H1 (cell line): ENCODE data around the gene FGF14. TPM values are rescaled to one million over a fixed set of nuclear protein-coding genes. Genes with fewer than 3 reads are reported as not detected.

ENCODE experiments used
- CTCF ChIA-PET: fragments of 300-600 bp; sonication (Branson Sonifier 250); formaldehyde crosslinking; loops from one replicate; lab custom pipeline; 2021; ENCODE audit not compliant: partially characterized antibody; lab: Charles Lee
- POLR2A ChIA-PET: fragments of 300-600 bp; sonication (Branson Sonifier 250); formaldehyde crosslinking; loops from one replicate; lab custom pipeline; 2021; ENCODE audit warnings: inconsistent platforms; ENCODE audit not compliant: partially characterized antibody; lab: Charles Lee
- DNase-seq, 2 experiments: peaks; one replicate each; pipeline versions ENCODE4 v3.0.0 to v3.0.0-alpha.2; 2010 to 2022; ENCODE audit warnings: low spot score in 2 of 2, low read depth in 1 of 2, mixed read lengths in 1 of 2
- FAIRE-seq: peaks from 2 replicates; lab custom pipeline; 2011; peaks lifted over from hg19 to GRCh38; lab: Jason Lieb, UNC
- H2AFZ ChIP-seq: 2 replicates; pipeline ENCODE4 v1.8.1; 2012; ENCODE audit warnings: low read length, inconsistent platforms
- H2AK5ac ChIP-seq: 2 replicates; pipeline ENCODE4 v1.6.1; 2013; ENCODE audit warnings: low read depth, low read length
- H2BK120ac ChIP-seq: replicated peaks from 2 replicates; pipeline ENCODE3; 2013; ENCODE audit warnings: low read depth, low read length, inconsistent platforms
- H2BK12ac ChIP-seq: 2 replicates; pipeline ENCODE4 v1.6.1; 2013; ENCODE audit warnings: low read depth, low read length
- H2BK15ac ChIP-seq: 2 replicates; pipeline ENCODE4 v1.6.1; 2013; ENCODE audit warnings: low read length
- H2BK20ac ChIP-seq: 2 replicates; pipeline ENCODE4 v1.6.1; 2013; ENCODE audit warnings: low read length
- H2BK5ac ChIP-seq: 2 replicates; pipeline ENCODE4 v1.6.1; 2013; ENCODE audit warnings: low read depth, low read length
- H3K14ac ChIP-seq: 2 replicates; pipeline ENCODE4 v1.6.1; 2013; ENCODE audit warnings: inconsistent platforms; ENCODE audit not compliant: insufficient read length
- H3K18ac ChIP-seq: 2 replicates; pipeline ENCODE4 v1.6.1; 2013; ENCODE audit warnings: low read length; ENCODE audit errors: extremely low read depth
- H3K23ac ChIP-seq: 2 replicates; pipeline ENCODE4 v1.6.1; 2013; ENCODE audit warnings: inconsistent platforms; ENCODE audit not compliant: insufficient read length
- H3K23me2 ChIP-seq: 2 replicates; pipeline ENCODE4 v1.6.1; 2013; ENCODE audit warnings: low read depth, low read length
- H3K27ac ChIP-seq: 2 replicates; pipeline ENCODE4 v1.6.1; 2011; ENCODE audit warnings: low read depth, low read length, inconsistent platforms
- H3K27me3 ChIP-seq, 4 experiments: replicated peaks in 1 of 4; 1 replicate in 1 of 4; 2 replicates in 3 of 4; pipeline versions ENCODE4 v1.6.1 to v1.8.1; 2011 to 2013; ENCODE audit warnings: low read length in 3 of 4, mild to moderate bottlenecking in 3 of 4, inconsistent platforms in 2 of 4, mixed read lengths in 2 of 4, moderate library complexity in 1 of 4; ENCODE audit not compliant: control insufficient read depth in 3 of 4, insufficient read depth in 3 of 4; ENCODE audit errors: extremely low read depth in 1 of 4
- H3K36me3 ChIP-seq, 4 experiments: 2 replicates each; pipeline versions ENCODE4 v1.6.1 to v1.8.1; 2011 to 2013; ENCODE audit warnings: mild to moderate bottlenecking in 4 of 4, low read length in 3 of 4, moderate library complexity in 2 of 4, control low read depth in 1 of 4, inconsistent platforms in 1 of 4; ENCODE audit not compliant: insufficient read depth in 4 of 4, control insufficient read depth in 2 of 4
- H3K4ac ChIP-seq: replicated peaks from 2 replicates; pipeline ENCODE3; 2013; ENCODE audit warnings: low read length, low read depth, mixed read lengths, inconsistent platforms; ENCODE audit not compliant: insufficient read length
- H3K4me1 ChIP-seq, 4 experiments: replicated peaks in 1 of 4; 1 replicate in 1 of 4; 2 replicates in 3 of 4; pipeline versions ENCODE4 v1.6.1 to v1.8.1; 2011 to 2013; ENCODE audit warnings: low read length in 3 of 4, inconsistent platforms in 2 of 4, mixed read lengths in 1 of 4; ENCODE audit not compliant: insufficient read depth in 4 of 4, control insufficient read depth in 3 of 4
- H3K4me2 ChIP-seq, 2 experiments: 2 replicates each; pipeline versions ENCODE4 v1.6.1 to v1.8.1; 2011 to 2013; ENCODE audit warnings: low read depth in 2 of 2, low read length in 2 of 2, control low read depth in 1 of 2, inconsistent platforms in 1 of 2, mild to moderate bottlenecking in 1 of 2; ENCODE audit not compliant: insufficient read depth in 1 of 2
- H3K4me3 ChIP-seq, 4 experiments: fragments of 200-600, 300-600 bp in 1 of 4; sonication (generic), shearing (Covaris generic), sonication (Bioruptor Twin) in 1 of 4; 2 replicates each; pipeline versions ENCODE4 v1.5.1 to v1.8.1; 2011 to 2016; ENCODE audit warnings: low read length in 4 of 4, low read depth in 3 of 4, control low read depth in 2 of 4, inconsistent platforms in 2 of 4, mild to moderate bottlenecking in 2 of 4, mixed read lengths in 1 of 4, moderate library complexity in 1 of 4; ENCODE audit not compliant: insufficient read depth in 2 of 4; ENCODE audit errors: extremely low read depth in 1 of 4
- H3K56ac ChIP-seq: replicated peaks from 2 replicates; pipeline ENCODE3; 2013; ENCODE audit warnings: low read depth, mild to moderate bottlenecking, mixed read lengths, low read length, inconsistent platforms; ENCODE audit not compliant: insufficient read length
- H3K79me1 ChIP-seq: 2 replicates; pipeline ENCODE4 v1.6.1; 2013; ENCODE audit warnings: low read depth, low read length, control low read depth
- H3K79me2 ChIP-seq, 2 experiments: 2 replicates each; pipeline versions ENCODE4 v1.6.1 to v1.8.1; 2012 to 2013; ENCODE audit warnings: low read length in 2 of 2, mild to moderate bottlenecking in 2 of 2, inconsistent platforms in 1 of 2; ENCODE audit not compliant: insufficient read depth in 2 of 2, control insufficient read depth in 1 of 2
- H3K9ac ChIP-seq, 4 experiments: replicated peaks in 1 of 4; 1 replicate in 1 of 4; 2 replicates in 3 of 4; pipeline versions ENCODE4 v1.6.1 to v1.8.1; 2011 to 2013; ENCODE audit warnings: low read depth in 3 of 4, low read length in 3 of 4, control low read depth in 2 of 4, mild to moderate bottlenecking in 2 of 4, moderate library complexity in 2 of 4, inconsistent platforms in 1 of 4; ENCODE audit errors: extremely low read depth in 1 of 4
- H3K9me3 ChIP-seq, 2 experiments: 2 replicates each; pipeline versions ENCODE4 v1.6.1 to v1.8.1; 2012 to 2013; ENCODE audit warnings: mild to moderate bottlenecking in 2 of 2, moderate library complexity in 2 of 2, control low read depth in 1 of 2, inconsistent platforms in 1 of 2, low read depth in 1 of 2, low read length in 1 of 2, mixed read lengths in 1 of 2; ENCODE audit not compliant: insufficient read depth in 2 of 2
- H4K20me1 ChIP-seq, 2 experiments: replicated peaks in 1 of 2; 2 replicates each; pipeline versions ENCODE3 to v1.8.1; 2011 to 2013; ENCODE audit warnings: inconsistent platforms in 2 of 2, low read length in 2 of 2, mild to moderate bottlenecking in 1 of 2; ENCODE audit not compliant: insufficient read depth in 2 of 2, control insufficient read depth in 1 of 2
- H4K5ac ChIP-seq: 2 replicates; pipeline ENCODE4 v1.6.1; 2013; ENCODE audit warnings: low read length, low read depth, mixed read lengths, inconsistent platforms; ENCODE audit not compliant: insufficient read length
- H4K8ac ChIP-seq: 2 replicates; pipeline ENCODE4 v1.8.0; 2013; ENCODE audit warnings: mild to moderate bottlenecking, moderate library complexity, low read length, inconsistent platforms; ENCODE audit not compliant: insufficient read depth; ENCODE audit errors: extremely low read depth
- H4K91ac ChIP-seq: replicated peaks from 2 replicates; pipeline ENCODE3; 2013; ENCODE audit warnings: low read length, mixed read lengths, inconsistent platforms; ENCODE audit not compliant: insufficient read length
- BCL11A ChIP-seq, 2 experiments: IDR thresholded peaks; one replicate each; pipeline ENCODE4 v1.6.1; 2011; ENCODE audit warnings: low read depth in 2 of 2, low read length in 2 of 2, mild to moderate bottlenecking in 2 of 2
- CBX5 ChIP-seq: fragments of 300-800, 300-1000 bp; sonication (generic); IDR thresholded peaks from 2 replicates; pipeline ENCODE4 v1.7.1; 2016; ENCODE audit warnings: antibody characterized with exemption, low read length, low read depth
- E2F6 ChIP-seq: IDR thresholded peaks from 2 replicates; pipeline ENCODE4 v1.6.1; 2012; ENCODE audit warnings: inconsistent platforms
- MAX ChIP-seq: IDR thresholded peaks from 2 replicates; pipeline ENCODE4 v1.6.1; 2012; ENCODE audit warnings: inconsistent platforms
- NANOG ChIP-seq: IDR thresholded peaks from 2 replicates; pipeline ENCODE4 v1.6.1; 2011; ENCODE audit warnings: low read length, low read depth, mild to moderate bottlenecking, inconsistent platforms; ENCODE audit not compliant: insufficient read depth, poor library complexity, severe bottlenecking
- POLR2AphosphoS5 ChIP-seq: IDR thresholded peaks from 2 replicates; pipeline ENCODE4 v1.6.1; 2011; ENCODE audit warnings: low read depth, low read length
- SAP30 ChIP-seq: fragments of 300-600 bp; sonication (generic); IDR thresholded peaks from 2 replicates; pipeline ENCODE4 v1.7.1; 2012; ENCODE audit warnings: low read length, moderate library complexity, mild to moderate bottlenecking, inconsistent platforms; ENCODE audit not compliant: insufficient read depth, insufficient replicate concordance
- SIRT6 ChIP-seq: IDR thresholded peaks from one replicate; pipeline ENCODE4 v1.7.1; 2012; ENCODE audit warnings: low read length, inconsistent platforms
- SP2 ChIP-seq: IDR thresholded peaks from 2 replicates; pipeline ENCODE4 v1.6.1; 2012; ENCODE audit warnings: mild to moderate bottlenecking, low read length, inconsistent platforms
- WGBS, 2 experiments: shearing (Covaris generic) in 1 of 2; methylation state at CpG; one replicate each; pipeline versions ENCODE4 v1.1.6 to v1.1.7; 2013 to 2015; ENCODE audit warnings: low lambda C conversion rate in 2 of 2, mixed read lengths in 2 of 2, inconsistent platforms in 1 of 2, low coverage in 1 of 2, missing lambda C conversion rate in 1 of 2; ENCODE audit not compliant: insufficient replicate concordance in 2 of 2, insufficient coverage in 1 of 2, insufficient read length in 1 of 2; ENCODE audit errors: extremely low coverage in 1 of 2, missing lambda C conversion rate in 1 of 2; 5-methylcytosine and 5-hydroxymethylcytosine counted together
- polyA plus RNA-seq, 7 experiments: library from polyadenylated mRNA; depleted of rRNA in 3 of 7; stranded (reverse) in 5 of 7; unstranded in 2 of 7; fragments of >200 nt in 5 of 7; fragments of 200-250 nt in 2 of 7; gene quantifications; 1 replicate in 5 of 7; 2 replicates in 1 of 7; 4 replicates in 1 of 7; pipeline versions ENCODE4 v1.2.1 to v1.2.3, GENCODE V29; 2011 to 2013; ENCODE audit warnings: missing spikeins in 2 of 7, mixed read lengths in 2 of 7
- total RNA-seq: library from RNA; stranded (reverse); fragmentation: NEBNext Ultra II Directional; extraction: Animal tissue kit (Norgen Biotek cat#: 25700); gene quantifications from 2 replicates; pipeline ENCODE4 v1.2.1, GENCODE V29; 2021
- TF ChIP-seq, protein P1 (sequence below): IDR thresholded peaks from 2 replicates; pipeline ENCODE4 v1.6.1; 2012; ENCODE audit warnings: low read length, inconsistent platforms

FGF14 gene
- total and polyA plus RNA-seq, 2 of the 8 experiments (the other 6 are each of a cell fraction or from before 2014, with no cell fraction given) = 0.05 to 0.58 TPM

DNA sequence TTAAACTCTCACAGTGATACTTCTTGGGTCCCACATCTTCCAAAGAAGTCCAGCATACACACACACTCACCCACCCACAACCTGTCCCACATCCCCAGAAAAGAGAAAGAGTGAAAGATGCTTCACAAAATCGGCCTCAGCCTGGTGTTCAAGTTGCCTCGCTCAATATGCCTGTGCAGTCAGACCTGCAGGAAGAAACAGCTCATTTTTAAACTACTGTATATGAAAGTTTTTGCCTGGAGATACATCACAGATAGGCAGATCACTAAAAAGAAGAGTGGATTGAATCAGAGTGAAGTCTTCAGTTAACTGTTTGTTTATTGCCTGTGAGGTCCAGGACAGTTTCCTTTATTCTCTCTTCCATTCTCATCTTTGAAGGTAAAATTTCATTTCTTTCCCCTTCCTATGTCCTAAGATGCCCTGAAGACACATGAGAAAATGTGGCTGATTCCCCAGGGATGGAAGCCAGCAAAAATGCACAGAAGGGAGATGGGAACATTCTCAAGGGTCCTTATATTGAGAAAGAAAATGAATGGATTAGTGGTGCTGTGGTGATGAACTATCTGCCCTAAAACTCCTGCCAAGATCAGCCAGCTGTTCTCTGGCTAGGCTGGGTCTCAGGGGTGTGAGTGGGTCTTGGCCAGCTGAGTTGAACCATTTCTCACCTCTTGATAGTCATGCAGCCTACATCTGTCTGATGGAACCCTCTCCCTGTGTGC is 690.4 kb downstream of the FGF14 start:
- Histone ChIP-seq H3K56ac (no peak overlapping the region), H4K8ac (no peak overlapping the region), H3K4ac (no peak overlapping the region), H2BK15ac (no peak overlapping the region), H3K79me1 (no peaks in the 10 kb centered on the region), H4K20me1 (no peaks in the 10 kb centered on the region), H2BK5ac (no peak overlapping the region), H2BK120ac (no peak overlapping the region), H3K18ac (no peak overlapping the region), H3K14ac (no peak overlapping the region), H3K4me3 (no peak overlapping the region), H2BK20ac (no peak overlapping the region), H3K23me2 (no peaks in the 10 kb centered on the region), H3K9ac (no peak overlapping the region), H4K91ac (no peak overlapping the region), H4K5ac (no peak overlapping the region), H3K23ac (no peak overlapping the region), H3K27me3 (no peaks in the 10 kb centered on the region; a peak in 1 of 7 replicates), H3K79me2 (no peaks in the 10 kb centered on the region), H3K9me3 (no peaks in the 10 kb centered on the region), H2BK12ac (no peak overlapping the region), H3K4me1 (peaks cover 0 to 6% (median 3%) of the 10 kb centered on the region in 4 experiments; a peak in 2 of 7 replicates), H2AK5ac (no peak overlapping the region), H3K36me3 (no peaks in the 10 kb centered on the region), H2AFZ (no peak overlapping the region), H3K27ac (no peak overlapping the region), H3K4me2 (no peak overlapping the region)
- FAIRE-seq (no peak), DNase-seq (no peak)
- WGBS, 2 experiments = 89% methylated on average over 2 of the region's 2 CpGs; no CpG with 5 or more reads in 1 of the 2 experiments
- CTCF ChIA-PET = interaction anchor here (0.5 kb wide), 1 partner anchor 8 kb away, joined by 3 read pairs; no protein-coding TSS in a partner anchor
- POLR2A ChIA-PET = no interaction called here
- TF ChIP-seq NANOG (no peak), CBX5 (no peak), SAP30 (no peak), E2F6 (no peak), SIRT6 (no peak), POLR2AphosphoS5 (no peak), MAX (no peak), SP2 (no peak), BCL11A (IDR thresholded peaks at IDR 0.05; ENCODE audit: low read depth in 2 of 2, low read length in 2 of 2) (no peak)
- TF ChIP-seq, protein P1, sequence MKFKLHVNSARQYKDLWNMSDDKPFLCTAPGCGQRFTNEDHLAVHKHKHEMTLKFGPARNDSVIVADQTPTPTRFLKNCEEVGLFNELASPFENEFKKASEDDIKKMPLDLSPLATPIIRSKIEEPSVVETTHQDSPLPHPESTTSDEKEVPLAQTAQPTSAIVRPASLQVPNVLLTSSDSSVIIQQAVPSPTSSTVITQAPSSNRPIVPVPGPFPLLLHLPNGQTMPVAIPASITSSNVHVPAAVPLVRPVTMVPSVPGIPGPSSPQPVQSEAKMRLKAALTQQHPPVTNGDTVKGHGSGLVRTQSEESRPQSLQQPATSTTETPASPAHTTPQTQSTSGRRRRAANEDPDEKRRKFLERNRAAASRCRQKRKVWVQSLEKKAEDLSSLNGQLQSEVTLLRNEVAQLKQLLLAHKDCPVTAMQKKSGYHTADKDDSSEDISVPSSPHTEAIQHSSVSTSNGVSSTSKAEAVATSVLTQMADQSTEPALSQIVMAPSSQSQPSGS = no peak
